HEK293T (cell line): ENCODE results near the gene FLCN.
"Not testable (repeated sequence)": the region's sequence is repeated elsewhere in the genome, so short reads cannot be mapped to it uniquely, and the experiment has no call there.

Experiments
- CTCF ChIA-PET: fragments of 350-600 bp; formaldehyde crosslinking; extraction: SDS; loops from one replicate; lab custom pipeline; 2021; ENCODE audit warnings: antibody characterized with exemption, inconsistent platforms; lab: Yijun Ruan, JAX
- POLR2A ChIA-PET: fragments of 350-600 bp; formaldehyde crosslinking; extraction: SDS; loops from one replicate; lab custom pipeline; 2020; ENCODE audit warnings: antibody characterized with exemption, inconsistent platforms; lab: Yijun Ruan, JAX
- DNase-seq: peaks from one replicate; pipeline ENCODE4 v3.0.0; 2012; ENCODE audit warnings: mixed read lengths; ENCODE audit errors: extremely low spot score
- ARNT ChIP-seq: fragments of 450-650 bp; IDR thresholded peaks from 2 replicates; pipeline ENCODE4 v1.6.1; 2017; ENCODE audit warnings: mild to moderate bottlenecking
- BHLHE40 ChIP-seq: fragments of 450-650 bp; IDR thresholded peaks from 2 replicates; pipeline ENCODE4 v1.6.1; 2016; ENCODE audit warnings: mild to moderate bottlenecking, moderate library complexity, borderline replicate concordance
- CTBP1 ChIP-seq: fragments of 450-650 bp; IDR thresholded peaks from 2 replicates; pipeline ENCODE4 v1.6.1; 2016; ENCODE audit warnings: borderline replicate concordance
- ELF4 ChIP-seq: fragments of 450-650 bp; IDR thresholded peaks from 2 replicates; pipeline ENCODE4 v1.6.1; 2017; ENCODE audit warnings: antibody characterized with exemption
- FOXA1 ChIP-seq: fragments of 450-650 bp; IDR thresholded peaks from 2 replicates; pipeline ENCODE4 v1.6.1; 2016; ENCODE audit warnings: mild to moderate bottlenecking
- FOXK2 ChIP-seq: fragments of 450-650 bp; IDR thresholded peaks from 2 replicates; pipeline ENCODE4 v1.6.1; 2016; ENCODE audit warnings: mild to moderate bottlenecking
- FOXM1 ChIP-seq: fragments of 450-650 bp; IDR thresholded peaks from 2 replicates; pipeline ENCODE4 v1.6.1; 2017; ENCODE audit warnings: mild to moderate bottlenecking, borderline replicate concordance
- HDGF ChIP-seq: fragments of 450-650 bp; IDR thresholded peaks from 2 replicates; pipeline ENCODE4 v1.6.1; 2017; ENCODE audit warnings: antibody characterized with exemption, borderline replicate concordance
- L3MBTL2 ChIP-seq: fragments of 450-650 bp; conservative IDR thresholded peaks from 2 replicates; pipeline ENCODE4 v1.6.1; 2016; ENCODE audit warnings: mild to moderate bottlenecking
- LEF1 ChIP-seq: fragments of 450-650 bp; IDR thresholded peaks from 2 replicates; pipeline ENCODE4 v1.6.1; 2017; ENCODE audit warnings: mild to moderate bottlenecking, borderline replicate concordance
- NFRKB ChIP-seq: fragments of 450-650 bp; IDR thresholded peaks from 2 replicates; pipeline ENCODE4 v1.6.1; 2016; ENCODE audit warnings: mild to moderate bottlenecking, moderate library complexity
- SP1 ChIP-seq: fragments of 450-650 bp; IDR thresholded peaks from 2 replicates; pipeline ENCODE4 v1.6.1; 2017
- SUZ12 ChIP-seq: fragments of 450-650 bp; IDR thresholded peaks from 2 replicates; pipeline ENCODE4 v1.6.1; 2016; ENCODE audit warnings: mild to moderate bottlenecking
- TARDBP ChIP-seq: fragments of 450-650 bp; IDR thresholded peaks from 2 replicates; pipeline ENCODE4 v1.6.1; 2016
- ZNF384 ChIP-seq: fragments of 450-650 bp; IDR thresholded peaks from 2 replicates; pipeline ENCODE4 v1.6.1; 2016
- TF ChIP-seq, protein P1 (sequence below): fragments of 450-650 bp; IDR thresholded peaks from 2 replicates; pipeline ENCODE4 v1.6.1; 2016

Gene FLCN

DNA sequence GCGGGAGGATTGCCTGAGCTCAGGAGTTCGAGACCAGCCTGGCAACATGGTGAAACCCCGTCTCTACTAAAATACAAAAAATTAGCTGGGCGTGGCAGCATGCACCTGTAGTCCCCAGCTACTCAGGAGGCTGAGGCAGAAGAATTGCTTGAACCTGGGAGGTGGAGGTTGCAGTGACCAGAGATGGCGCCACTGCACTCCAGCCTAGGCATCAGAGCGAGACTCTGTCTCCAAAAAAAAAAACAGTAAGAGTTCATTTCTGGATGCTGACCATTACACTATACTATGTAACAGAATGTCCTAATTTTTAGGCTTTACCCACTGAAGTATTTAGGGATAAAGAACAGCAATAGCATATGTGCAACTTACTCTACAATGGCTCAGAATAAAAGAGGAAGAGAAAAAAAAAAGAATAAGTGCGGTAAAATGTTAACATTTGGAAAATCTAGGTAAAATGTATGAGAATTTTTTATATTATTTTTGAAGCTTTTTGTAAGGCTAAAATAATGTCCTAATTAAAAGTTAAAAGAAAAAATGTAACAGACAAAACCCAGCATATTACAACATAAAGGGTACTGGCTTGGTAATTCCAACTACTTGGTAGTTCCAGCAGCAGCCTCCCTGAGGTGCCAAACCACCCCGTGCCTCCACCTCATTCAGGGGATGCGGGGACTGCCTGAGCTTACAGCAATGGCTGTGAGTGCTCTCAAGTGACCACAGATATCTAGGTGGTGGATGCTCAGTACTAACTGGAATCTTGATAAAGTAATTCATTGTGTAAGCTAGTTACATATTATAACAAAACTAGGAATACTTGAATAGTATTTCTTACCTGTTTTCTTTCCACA is 33.2 kb upstream of the FLCN start:
- ChIA-PET CTCF (interaction anchor here (0.6 to 0.8 kb wide), 3 partner anchors 19 to 428 kb away, joined by 3 to 7 read pairs (median 7); no protein-coding TSS in a partner anchor), POLR2A (interaction anchor here (1.7 to 2.8 kb wide), 3 partner anchors 10 to 34 kb away, joined by 5 to 11 read pairs (median 6); partner anchors contain the start of gene COPS3)
- TF ChIP-seq, protein P1, sequence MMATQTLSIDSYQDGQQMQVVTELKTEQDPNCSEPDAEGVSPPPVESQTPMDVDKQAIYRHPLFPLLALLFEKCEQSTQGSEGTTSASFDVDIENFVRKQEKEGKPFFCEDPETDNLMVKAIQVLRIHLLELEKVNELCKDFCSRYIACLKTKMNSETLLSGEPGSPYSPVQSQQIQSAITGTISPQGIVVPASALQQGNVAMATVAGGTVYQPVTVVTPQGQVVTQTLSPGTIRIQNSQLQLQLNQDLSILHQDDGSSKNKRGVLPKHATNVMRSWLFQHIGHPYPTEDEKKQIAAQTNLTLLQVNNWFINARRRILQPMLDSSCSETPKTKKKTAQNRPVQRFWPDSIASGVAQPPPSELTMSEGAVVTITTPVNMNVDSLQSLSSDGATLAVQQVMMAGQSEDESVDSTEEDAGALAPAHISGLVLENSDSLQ = no peak
- TF ChIP-seq ZNF384 = peak; percentile 80
- no peak for DNase-seq

DNA sequence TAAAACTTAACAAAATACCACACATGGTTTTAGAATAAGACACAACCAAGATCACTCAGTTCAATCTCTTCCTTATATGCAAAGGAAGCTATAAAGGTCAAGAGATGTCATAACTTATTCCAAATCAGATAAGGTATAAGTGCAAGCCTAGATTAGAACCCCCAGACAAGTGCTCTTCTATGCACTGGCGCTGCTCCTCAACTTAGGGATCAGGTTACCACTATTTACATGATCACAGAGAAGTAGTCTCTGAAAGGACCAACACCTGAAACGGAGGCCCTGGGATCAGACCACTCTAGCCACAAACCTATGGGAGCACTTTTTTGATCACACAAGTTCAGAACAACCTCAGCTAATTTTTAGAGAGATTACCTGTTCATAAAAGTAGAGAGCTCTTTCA is 27.5 kb upstream of the FLCN start:
- ChIA-PET CTCF (no interaction called here), POLR2A (interaction anchor here (4.1 kb wide), 1 partner anchor 17 kb away, joined by 16 read pairs; the partner anchor contains the start of gene COPS3)
- TF ChIP-seq HDGF (no peak), NFRKB (no peak), LEF1 (no peak), FOXM1 (no peak), SUZ12 (no peak), ELF4 (no peak), FOXK2 (no peak), ARNT (no peak), CTBP1 (no peak), BHLHE40 (no peak), ZNF384 (no peak), SP1 (no peak), FOXA1 (no peak), L3MBTL2 (no peak), TARDBP (no peak)
- TF ChIP-seq, protein P1 = no peak
- no peak for DNase-seq

DNA sequence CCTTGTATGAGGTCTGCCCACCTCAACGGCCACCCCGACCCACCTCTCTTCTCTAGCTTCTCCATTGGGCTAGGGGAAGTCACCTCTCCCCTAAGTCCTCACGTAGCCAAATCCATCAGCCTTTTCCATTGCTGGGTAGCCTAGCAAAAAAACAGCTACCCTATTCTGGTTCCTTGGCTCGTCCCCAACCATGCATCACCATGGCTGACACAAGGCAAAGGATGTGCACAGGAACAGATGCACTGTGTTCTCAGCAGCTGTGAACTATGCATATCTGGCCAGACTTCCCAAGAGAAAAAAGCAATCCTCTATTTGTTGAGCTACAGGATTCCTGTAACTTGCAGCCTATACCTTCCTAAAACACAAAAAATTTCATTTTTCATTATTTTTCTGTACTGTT is 22.0 kb upstream of the FLCN start:
- no peak for DNase-seq
- POLR2A ChIA-PET = interaction anchor here (1.6 kb wide), 1 partner anchor 21 kb away, joined by 5 read pairs; no protein-coding TSS in a partner anchor
- CTCF ChIA-PET = no interaction called here
- TF ChIP-seq HDGF = no peak
- TF ChIP-seq ARNT = no peak
- TF ChIP-seq FOXA1 = no peak
- TF ChIP-seq, protein P1 = no peak
- no peak for TF ChIP-seq ZNF384

DNA sequence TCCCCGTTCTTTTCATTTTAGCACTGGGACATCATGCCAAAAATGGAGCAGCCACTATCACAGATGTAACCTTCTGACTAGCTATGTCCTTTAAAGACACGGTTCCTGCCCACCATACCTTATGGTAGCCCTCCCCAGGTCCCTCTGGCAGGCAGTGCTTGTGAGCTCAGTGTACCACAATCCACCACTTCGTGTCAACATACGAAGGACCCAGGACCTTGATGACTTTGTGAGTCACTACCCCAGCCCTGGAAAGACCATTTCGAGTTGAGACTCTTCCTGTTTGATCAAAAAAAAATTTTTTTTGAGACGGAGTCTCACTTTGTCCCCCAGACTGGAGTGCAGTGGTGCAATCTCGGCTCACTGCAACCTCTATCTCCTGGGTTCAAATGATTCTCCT is 21.0 kb upstream of the FLCN start:
- POLR2A ChIA-PET = interaction anchor here (1.2 to 1.6 kb wide), 2 partner anchors 20 to 23 kb away, joined by 3 to 5 read pairs; partner anchors contain the start of gene COPS3
- no peak for TF ChIP-seq BHLHE40
- no peak for TF ChIP-seq SP1
- TF ChIP-seq FOXA1 = no peak
- no peak for TF ChIP-seq HDGF
- TF ChIP-seq ARNT = no peak
- no peak for TF ChIP-seq TARDBP
- no peak for TF ChIP-seq ELF4
- CTCF ChIA-PET = no interaction called here
- DNase-seq = no peak

DNA sequence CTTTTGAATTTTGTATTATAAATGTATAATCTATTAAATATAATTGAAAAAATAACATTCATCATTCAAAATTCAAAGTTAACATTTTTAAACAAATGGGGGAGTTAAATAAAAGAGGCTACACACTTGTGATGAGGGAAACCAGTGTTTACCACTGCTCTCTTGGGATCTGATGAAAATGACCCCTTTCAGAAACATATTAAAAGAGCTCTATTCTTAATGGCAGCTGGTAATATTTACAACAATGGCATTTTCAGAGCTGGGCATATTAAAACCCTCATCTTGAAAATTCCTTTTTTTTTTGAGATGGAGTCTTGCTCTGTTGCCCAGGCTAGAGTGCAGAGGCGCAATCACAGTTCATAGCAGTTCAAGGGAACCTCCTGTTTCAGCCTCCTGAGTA is 19.3 kb upstream of the FLCN start:
- ChIA-PET CTCF (no interaction called here), POLR2A (interaction anchor here (0.9 kb wide), 1 partner anchor 12 kb away, joined by 3 read pairs; no protein-coding TSS in a partner anchor)
- no peak for DNase-seq
- TF ChIP-seq ZNF384 (no peak), HDGF (no peak), CTBP1 (no peak), TARDBP (no peak), ELF4 (no peak), BHLHE40 (no peak), SUZ12 (no peak), ARNT (no peak), NFRKB (no peak), FOXM1 (no peak), L3MBTL2 (no peak), FOXK2 (no peak), SP1 (no peak), LEF1 (no peak), FOXA1 (no peak)
- TF ChIP-seq, protein P1 = no peak

DNA sequence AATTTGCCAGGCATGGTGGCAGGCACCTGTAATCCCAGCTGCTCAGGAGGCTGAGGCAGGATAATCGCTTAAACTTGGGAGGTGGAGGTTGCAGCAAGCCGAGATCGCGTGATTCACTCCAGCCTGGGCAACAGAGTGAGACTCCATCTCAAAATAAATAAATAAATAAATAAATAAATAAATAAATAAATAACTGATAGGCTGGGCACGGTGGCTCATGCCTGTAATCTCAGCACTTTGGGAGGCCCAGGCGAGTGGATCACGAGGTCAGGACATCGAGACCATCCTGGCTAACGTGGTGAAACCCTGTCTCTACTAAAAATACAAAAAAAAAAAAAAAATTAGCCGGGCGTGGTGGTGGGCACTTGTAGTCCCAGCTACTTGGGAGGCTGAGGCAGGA is 18.7 kb upstream of the FLCN start:
- POLR2A ChIA-PET, CTCF ChIA-PET, DNase-seq: not testable (repeated sequence)
